C4-2B (cell line): Measurements from ENCODE around the gene NARF.

Experiments used
- CTCF ChIP-seq: fragments of 450-650 bp; conservative IDR thresholded peaks from 2 replicates; pipeline ENCODE4 v1.5.1; 2017; ENCODE audit warnings: mild to moderate bottlenecking
- ZFX ChIP-seq: fragments of 450-650 bp; IDR thresholded peaks from 2 replicates; pipeline ENCODE4 v1.6.1; 2017

- no peak for TF ChIP-seq CTCF
- TF ChIP-seq ZFX, result no peak
Observed at GRCh38 chr17:82495844-82496528, 37.4 kb downstream of the NARF start.
